Prostate gland (tissue), 2 donors: ENCODE data around the gene MDH1.

ENCODE experiments used
- POLR2A ChIP-seq: fragments of 450-650 bp; IDR thresholded peaks from one replicate; pipeline ENCODE4 v1.6.1; 2016; ENCODE audit warnings: antibody characterized with exemption, mild to moderate bottlenecking
- POLR2AphosphoS5 ChIP-seq: sonication (generic); formaldehyde crosslinking; IDR thresholded peaks from one replicate; pipeline ENCODE4 v1.6.1; 2017; ENCODE audit warnings: antibody characterized with exemption
- TF ChIP-seq, protein P1 (sequence below), 4 experiments: fragments of 200-600 bp in 2 of 4; fragments of 450-650 bp in 2 of 4; sonication (generic) in 2 of 4; IDR thresholded peaks; 1 replicate in 3 of 4; 2 replicates in 1 of 4; pipeline ENCODE4 v1.5.1; 2016 to 2019; ENCODE audit warnings: antibody characterized with exemption in 4 of 4, mild to moderate bottlenecking in 2 of 4, moderate library complexity in 2 of 4

DNA sequence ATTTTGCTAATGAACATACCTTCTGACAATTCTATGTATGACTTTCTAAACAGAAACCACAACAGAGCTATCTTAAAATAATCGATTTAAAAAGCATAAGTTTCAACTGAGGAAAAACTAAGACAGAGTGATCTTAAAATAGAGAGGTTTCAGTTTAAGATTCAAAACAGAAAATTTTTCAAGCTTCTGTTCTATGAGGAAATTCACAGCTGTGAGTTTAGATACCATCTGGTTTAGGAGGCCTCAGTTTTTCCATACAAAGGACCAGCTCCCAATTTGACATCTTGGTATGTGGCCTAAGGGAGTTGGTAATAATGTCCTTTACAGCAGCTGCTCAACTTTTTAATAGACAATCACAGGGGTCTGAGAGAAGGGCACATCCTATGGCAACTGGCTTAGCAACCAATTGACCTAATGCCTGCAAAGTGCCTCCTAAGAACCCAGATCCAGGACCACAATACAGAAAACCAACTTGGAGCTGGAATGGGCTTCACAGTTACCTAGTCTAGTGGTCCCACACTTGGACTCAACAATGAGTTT, 39.7 kb downstream of the MDH1 start:
- TF ChIP-seq, protein P1, sequence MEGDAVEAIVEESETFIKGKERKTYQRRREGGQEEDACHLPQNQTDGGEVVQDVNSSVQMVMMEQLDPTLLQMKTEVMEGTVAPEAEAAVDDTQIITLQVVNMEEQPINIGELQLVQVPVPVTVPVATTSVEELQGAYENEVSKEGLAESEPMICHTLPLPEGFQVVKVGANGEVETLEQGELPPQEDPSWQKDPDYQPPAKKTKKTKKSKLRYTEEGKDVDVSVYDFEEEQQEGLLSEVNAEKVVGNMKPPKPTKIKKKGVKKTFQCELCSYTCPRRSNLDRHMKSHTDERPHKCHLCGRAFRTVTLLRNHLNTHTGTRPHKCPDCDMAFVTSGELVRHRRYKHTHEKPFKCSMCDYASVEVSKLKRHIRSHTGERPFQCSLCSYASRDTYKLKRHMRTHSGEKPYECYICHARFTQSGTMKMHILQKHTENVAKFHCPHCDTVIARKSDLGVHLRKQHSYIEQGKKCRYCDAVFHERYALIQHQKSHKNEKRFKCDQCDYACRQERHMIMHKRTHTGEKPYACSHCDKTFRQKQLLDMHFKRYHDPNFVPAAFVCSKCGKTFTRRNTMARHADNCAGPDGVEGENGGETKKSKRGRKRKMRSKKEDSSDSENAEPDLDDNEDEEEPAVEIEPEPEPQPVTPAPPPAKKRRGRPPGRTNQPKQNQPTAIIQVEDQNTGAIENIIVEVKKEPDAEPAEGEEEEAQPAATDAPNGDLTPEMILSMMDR (IDR thresholded peaks at IDR 0.05), result no peak
- TF ChIP-seq POLR2A, result no peak
- no peak for TF ChIP-seq POLR2AphosphoS5
